ENCODE results near the gene ATG14. TPM values are rescaled to one million over a fixed set of nuclear protein-coding genes. Genes with fewer than 3 reads are reported as not detected.

Gene ATG14
- total and polyA plus RNA-seq, 2 of the 8 experiments (the other 6 are each of a cell fraction or from before 2014, with no cell fraction given): 4.9 to 10.8 TPM

GRCh38 chr14:55399852-55400251, 11.8 kb downstream of the ATG14 start:
- ChIA-PET POLR2A (ENCODE audit: partially characterized antibody) (no interaction called here), CTCF (ENCODE audit: partially characterized antibody) (no interaction called here)
- no peak overlapping the region for H3K4me2 ChIP-seq (ENCODE audit: insufficient read depth in 1 of 2, low read depth in 2 of 2, low read length in 2 of 2)
- no peak overlapping the region for H3K4ac ChIP-seq (replicated peaks; ENCODE audit: insufficient read length, low read depth, low read length)
- 85% methylated on average over 2 of the region's 2 CpGs; no CpG with 5 or more reads in 1 of the 2 experiments for WGBS, 2 experiments (ENCODE audit: extremely low coverage in 1 of 2, insufficient coverage in 1 of 2, insufficient read length in 1 of 2, insufficient replicate concordance in 2 of 2, low coverage in 1 of 2, low lambda C conversion rate in 2 of 2, missing lambda C conversion rate in 1 of 2)
- no peak overlapping the region for H3K14ac ChIP-seq (ENCODE audit: insufficient read length)
- no peak overlapping the region for H2AFZ ChIP-seq (ENCODE audit: low read length)
- H3K79me1 ChIP-seq (ENCODE audit: low read depth, low read length): peaks cover 6% of the 10 kb centered on the region
- H3K4me1 ChIP-seq (replicated peaks in 1 of 4; ENCODE audit: control insufficient read depth in 3 of 4, insufficient read depth in 4 of 4, low read length in 3 of 4): no peaks in the 10 kb centered on the region
- H4K8ac ChIP-seq (ENCODE audit: extremely low read depth, insufficient read depth, low read length): no peak overlapping the region
- H2BK5ac ChIP-seq (ENCODE audit: low read depth, low read length): no peak overlapping the region
- no peak overlapping the region for H2BK12ac ChIP-seq (ENCODE audit: low read depth, low read length)
- no peak for DNase-seq (ENCODE audit: low read depth in 1 of 2, low spot score in 2 of 2)
- H3K36me3 ChIP-seq (ENCODE audit: control insufficient read depth in 2 of 4, insufficient read depth in 4 of 4, low read length in 3 of 4): peaks cover 0 to 8% (median 1%) of the 10 kb centered on the region in 4 experiments; a peak in 2 of 8 replicates
- no peak overlapping the region for H2BK15ac ChIP-seq (ENCODE audit: low read length)
- no peak overlapping the region for H2BK20ac ChIP-seq (ENCODE audit: low read length)
- no peaks in the 10 kb centered on the region for H3K27me3 ChIP-seq (replicated peaks in 1 of 4; ENCODE audit: control insufficient read depth in 3 of 4, extremely low read depth in 1 of 4, insufficient read depth in 3 of 4, low read length in 3 of 4)
- no peak overlapping the region for H3K27ac ChIP-seq (ENCODE audit: low read depth, low read length)
- H3K9me3 ChIP-seq (ENCODE audit: insufficient read depth in 2 of 2, low read depth in 1 of 2, low read length in 1 of 2): no peaks in the 10 kb centered on the region
- no peak overlapping the region for H3K56ac ChIP-seq (replicated peaks; ENCODE audit: insufficient read length, low read depth, low read length)
- H3K4me3 ChIP-seq (ENCODE audit: extremely low read depth in 1 of 4, insufficient read depth in 2 of 4, low read depth in 3 of 4, low read length in 4 of 4): no peak overlapping the region
- no peaks in the 10 kb centered on the region for H4K20me1 ChIP-seq (replicated peaks in 1 of 2; ENCODE audit: control insufficient read depth in 1 of 2, insufficient read depth in 2 of 2, low read length in 2 of 2)
- no peak overlapping the region for H2BK120ac ChIP-seq (replicated peaks; ENCODE audit: low read depth, low read length)
- no peak overlapping the region for H3K9ac ChIP-seq (replicated peaks in 1 of 4; ENCODE audit: extremely low read depth in 1 of 4, low read depth in 3 of 4, low read length in 3 of 4)
- H3K23me2 ChIP-seq (ENCODE audit: low read depth, low read length): no peaks in the 10 kb centered on the region
- no peak overlapping the region for H3K18ac ChIP-seq (ENCODE audit: extremely low read depth, low read length)
- no peak overlapping the region for H4K91ac ChIP-seq (replicated peaks; ENCODE audit: insufficient read length, low read length)
- FAIRE-seq: no peak
- no peak overlapping the region for H3K23ac ChIP-seq (ENCODE audit: insufficient read length)
- no peak overlapping the region for H4K5ac ChIP-seq (ENCODE audit: insufficient read length, low read depth, low read length)
- H3K79me2 ChIP-seq (ENCODE audit: control insufficient read depth in 1 of 2, insufficient read depth in 2 of 2, low read length in 2 of 2): peaks cover 4 to 52% of the 10 kb centered on the region in 2 experiments
- H2AK5ac ChIP-seq (ENCODE audit: low read depth, low read length): no peak overlapping the region
- TF ChIP-seq SIN3A (conservative IDR thresholded peaks at IDR 0.05 in 1 of 2, IDR thresholded peaks at IDR 0.05 in 1 of 2; ENCODE audit: low read depth in 1 of 2, low read length in 2 of 2): no peak
- TF ChIP-seq BRCA1 (IDR thresholded peaks at IDR 0.05; ENCODE audit: low read depth, low read length): no peak
- no peak for TF ChIP-seq MAFK (IDR thresholded peaks at IDR 0.05; ENCODE audit: low read depth, low read length)
- no peak for TF ChIP-seq CREB1 (IDR thresholded peaks at IDR 0.05)
- no peak for TF ChIP-seq SAP30 (IDR thresholded peaks at IDR 0.05; ENCODE audit: insufficient read depth, insufficient replicate concordance, low read length)
- TF ChIP-seq EP300 (IDR thresholded peaks at IDR 0.05; ENCODE audit: borderline replicate concordance in 1 of 2, low read depth in 2 of 2, low read length in 2 of 2): no peak
- TF ChIP-seq EGR1 (IDR thresholded peaks at IDR 0.05; ENCODE audit: borderline replicate concordance, low read depth, low read length): no peak
- no peak for TF ChIP-seq TAF7 (optimal IDR thresholded peaks at IDR 0.05; ENCODE audit: borderline replicate concordance, low read depth, low read length)
- no peak for TF ChIP-seq HDAC2 (IDR thresholded peaks at IDR 0.05; ENCODE audit: borderline replicate concordance in 1 of 2, low read depth in 2 of 2, low read length in 2 of 2)
- no peak for TF ChIP-seq TAF1 (IDR thresholded peaks at IDR 0.05; ENCODE audit: low read depth, low read length)
- no peak for TF ChIP-seq POLR2A (IDR thresholded peaks at IDR 0.05; ENCODE audit: control extremely low read depth in 1 of 2, low read depth in 2 of 2, low read length in 2 of 2)
- no peak for TF ChIP-seq SP1 (IDR thresholded peaks at IDR 0.05; ENCODE audit: low read depth, low read length)
- TF ChIP-seq PHF8 (conservative IDR thresholded peaks at IDR 0.05; ENCODE audit: low read depth, low read length): no peak
- no peak for TF ChIP-seq TCF12 (IDR thresholded peaks at IDR 0.05; ENCODE audit: low read depth, low read length)
- TF ChIP-seq SP4 (IDR thresholded peaks at IDR 0.05; ENCODE audit: low read length): no peak
- no peak for TF ChIP-seq TEAD4 (IDR thresholded peaks at IDR 0.05; ENCODE audit: low read depth, low read length)

Data from H1 (cell line).